Activated CD4-positive, CD25-positive, alpha-beta regulatory T cell treated with anti-CD3 and anti-CD28 coated beads, Interleukin-2, amount 50 U/mL, for 16 hours (primary cell): ENCODE results near the gene ACTL6B.

ENCODE experiments used
- DNase-seq: peaks from one replicate; pipeline ENCODE4 v3.0.0-alpha.2; 2020; ENCODE audit warnings: low read depth, low spot score

ACTL6B gene

GRCh38 chr7:100627238-100627549 lies 29.1 kb downstream of the ACTL6B start:
- DNase-seq, result no peak

DNA sequence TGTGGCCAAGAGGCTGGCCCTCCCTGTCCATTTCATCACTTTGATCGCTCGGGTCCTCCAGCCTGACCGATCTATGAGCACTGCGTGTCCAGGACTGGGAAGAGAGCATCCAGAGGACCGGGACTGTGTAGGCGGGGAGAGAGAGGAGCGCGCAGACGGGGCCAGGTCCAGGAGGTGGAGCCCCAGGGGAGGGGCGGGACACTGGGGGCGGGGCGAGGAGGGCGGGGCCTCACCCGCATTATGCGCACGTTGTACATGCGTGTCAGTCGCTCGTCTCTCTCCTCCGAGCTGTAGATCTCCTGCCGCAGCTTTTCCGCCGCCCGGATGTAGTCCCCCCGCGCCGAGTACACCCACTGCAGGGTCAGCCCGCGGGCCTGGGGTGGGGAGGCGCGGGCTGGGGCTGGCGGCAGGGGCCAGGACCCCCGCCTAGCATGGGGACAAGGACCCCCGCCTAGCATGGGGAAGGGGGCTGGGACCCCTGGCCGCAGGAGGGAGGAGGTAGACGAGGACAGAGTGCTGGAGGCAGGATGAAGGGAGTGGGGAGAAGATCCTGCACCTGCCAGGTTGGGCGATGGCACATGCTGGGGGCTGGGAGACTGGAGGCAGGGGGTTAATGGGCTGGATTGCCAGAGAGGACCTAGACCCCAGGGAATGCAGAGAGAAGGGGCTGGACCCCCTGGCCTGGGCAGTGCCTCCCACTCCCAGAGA lies 29.6 kb downstream of the ACTL6B start:
- peak; percentile 61 for DNase-seq

- DNase-seq, result no peak
Measured at GRCh38 chr7:100626055-100626454, 30.2 kb downstream of the ACTL6B start.

DNA sequence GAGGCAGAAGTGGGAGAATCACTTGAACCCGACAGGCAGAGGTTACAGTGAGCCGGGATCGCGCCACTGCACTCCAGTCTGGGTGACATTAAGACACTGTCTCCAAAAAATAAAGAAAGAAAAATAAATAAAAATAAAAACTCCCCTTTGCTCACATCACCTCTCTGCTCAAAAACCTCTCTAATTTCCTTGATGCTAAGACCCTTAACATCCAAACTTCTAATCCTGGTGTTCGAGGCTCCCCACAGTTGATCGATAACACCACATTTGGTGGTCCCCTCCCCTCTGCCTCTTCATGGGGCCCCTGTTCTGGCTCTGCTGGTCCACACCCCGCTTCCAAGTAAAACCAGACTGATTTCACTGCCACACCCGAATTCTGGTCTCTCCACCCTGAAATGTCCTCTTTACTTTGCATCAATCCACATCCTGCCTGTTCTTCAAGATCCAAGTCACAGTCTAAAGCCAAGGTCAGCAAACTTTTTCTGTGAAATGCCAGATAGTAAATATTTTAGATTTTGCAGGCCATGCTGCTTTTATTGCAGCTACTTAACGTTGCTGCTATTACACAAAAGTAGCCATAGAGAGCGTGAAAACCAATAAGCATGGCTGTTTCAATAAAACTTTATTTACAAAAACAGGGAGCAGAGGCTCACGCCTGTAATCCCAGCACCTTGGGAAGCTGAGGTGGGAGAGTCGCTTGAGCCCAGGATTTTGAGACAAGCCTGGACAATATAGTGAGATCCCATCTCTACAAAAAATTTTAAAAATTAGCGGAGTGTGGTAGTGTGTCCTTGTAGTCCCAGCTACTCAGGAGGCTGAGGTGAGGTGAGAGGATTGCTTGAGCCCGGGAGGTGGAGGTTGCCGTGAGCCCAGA lies 32.1 kb downstream of the ACTL6B start:
- DNase-seq, result no peak

DNA sequence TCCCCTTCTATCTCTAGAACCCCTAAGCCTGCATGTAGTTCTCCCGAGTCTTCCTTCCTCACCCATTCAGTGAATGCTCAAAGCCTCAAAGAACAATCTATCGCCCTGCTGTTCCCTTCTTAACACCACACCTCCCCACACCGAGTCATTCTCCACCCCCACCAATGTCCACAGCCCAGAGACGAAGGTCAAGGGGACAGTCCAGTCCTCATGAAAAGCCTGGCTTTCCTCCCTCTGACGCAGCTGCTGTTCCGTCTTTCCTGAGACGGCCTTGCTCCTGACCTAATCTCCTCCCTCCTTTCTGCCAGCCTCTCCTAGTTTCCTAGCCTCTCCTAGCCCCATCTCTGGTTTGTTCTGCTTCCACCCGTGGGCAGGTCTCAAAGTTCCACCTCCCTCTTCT lies 34.7 kb downstream of the ACTL6B start:
- no peak for DNase-seq

DNA sequence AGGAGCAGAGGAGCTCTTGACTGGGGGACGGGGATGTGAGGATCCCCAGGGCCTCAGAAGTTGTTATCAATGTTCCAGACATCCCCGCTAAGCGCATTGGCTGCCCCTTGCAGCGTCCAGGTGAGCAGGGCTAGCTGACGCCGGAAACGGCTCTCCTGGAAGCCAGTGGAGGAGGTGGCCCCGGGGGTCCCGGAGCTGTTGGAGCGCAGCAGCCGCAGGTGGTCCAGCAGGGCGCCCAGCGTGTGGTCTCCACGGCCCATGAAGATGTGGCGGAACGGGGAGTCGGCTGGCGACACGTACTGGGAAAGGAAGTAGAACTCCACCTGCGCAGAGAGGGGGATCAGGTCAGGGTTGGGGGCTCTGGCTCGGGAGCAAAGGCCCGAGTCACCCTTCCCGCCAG lies 35.4 kb downstream of the ACTL6B start:
- no peak for DNase-seq

- no peak for DNase-seq
Measured at GRCh38 chr7:100620239-100620638, 36.0 kb downstream of the ACTL6B start.

DNA sequence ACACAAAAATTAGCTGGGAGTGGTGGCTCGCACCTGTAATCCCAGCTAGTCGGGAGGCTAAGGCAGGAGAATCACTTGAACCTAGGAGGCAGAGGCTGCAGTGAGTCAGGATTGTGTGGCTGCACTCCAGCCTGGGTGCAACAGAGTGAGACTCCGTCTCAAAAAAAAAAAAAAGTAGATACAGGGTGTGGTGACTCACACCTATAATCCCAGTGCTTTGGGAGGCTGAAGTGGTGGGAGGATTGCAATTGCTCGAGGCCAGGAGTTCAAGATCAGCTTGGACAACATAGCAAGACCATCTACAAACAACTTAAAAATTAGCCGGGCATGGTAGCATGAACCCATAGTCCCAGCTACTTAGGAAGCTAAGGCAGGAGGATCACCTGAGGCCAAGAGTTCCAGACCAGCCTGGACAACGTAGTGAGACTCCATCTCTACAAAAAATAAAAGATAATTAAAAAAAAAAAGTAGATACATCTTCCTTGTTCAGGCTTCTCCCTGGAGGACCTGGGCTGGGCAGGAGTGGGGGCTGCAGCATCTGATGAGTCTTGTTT lies 41.9 kb downstream of the ACTL6B start:
- DNase-seq, result no peak

DNA sequence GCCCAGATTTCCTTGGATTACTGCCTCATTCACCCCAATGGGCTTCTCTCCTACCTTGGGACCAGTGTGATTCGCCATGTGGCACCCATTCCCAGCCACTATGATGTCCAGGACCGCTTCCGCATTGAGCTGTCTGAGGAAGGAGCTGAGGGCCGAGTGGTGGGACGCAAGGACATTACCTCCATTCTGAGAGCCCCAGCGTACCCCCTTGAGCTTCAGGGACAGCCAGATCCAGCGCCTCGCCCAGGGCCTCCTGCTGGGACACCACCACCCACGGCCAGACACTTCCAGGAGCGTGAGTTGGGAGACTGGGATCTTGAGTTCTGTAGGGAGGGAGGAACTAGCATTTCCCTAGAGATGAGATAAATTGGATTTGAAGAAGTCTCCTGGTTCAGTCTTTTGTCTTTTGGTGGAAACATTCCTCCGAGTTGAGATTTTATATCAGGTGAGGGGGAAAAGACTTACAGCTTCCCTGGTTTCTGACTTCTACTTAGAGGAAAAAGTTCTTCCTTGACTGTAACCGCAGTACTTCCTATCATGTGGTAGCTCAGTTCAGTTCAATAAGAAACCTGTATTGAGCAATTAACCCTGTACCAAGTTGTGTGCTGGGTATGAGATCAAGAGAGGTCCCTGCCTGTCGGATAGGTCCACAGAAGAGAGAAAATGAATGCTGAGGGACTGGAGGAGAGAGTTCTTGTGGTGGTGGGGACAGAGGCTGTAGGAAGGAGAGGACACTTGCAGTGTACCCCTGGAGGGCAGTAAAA lies 42.7 kb downstream of the ACTL6B start:
- no peak for DNase-seq

- no peak for DNase-seq
Measured at GRCh38 chr7:100612730-100613390, 43.4 kb downstream of the ACTL6B start.

GRCh38 chr7:100611983-100612729 lies 44.1 kb downstream of the ACTL6B start, which contains the start of gene MOSPD3:
Gene MOSPD3, plus strand, starts transcription at chr7:100612540. Its CDS starts 252 bp downstream, at chr7:100612792.
- peak; percentile 94 for DNase-seq

GRCh38 chr7:100609958-100610357 lies 46.3 kb downstream of the ACTL6B start:
- DNase-seq, result no peak

DNA sequence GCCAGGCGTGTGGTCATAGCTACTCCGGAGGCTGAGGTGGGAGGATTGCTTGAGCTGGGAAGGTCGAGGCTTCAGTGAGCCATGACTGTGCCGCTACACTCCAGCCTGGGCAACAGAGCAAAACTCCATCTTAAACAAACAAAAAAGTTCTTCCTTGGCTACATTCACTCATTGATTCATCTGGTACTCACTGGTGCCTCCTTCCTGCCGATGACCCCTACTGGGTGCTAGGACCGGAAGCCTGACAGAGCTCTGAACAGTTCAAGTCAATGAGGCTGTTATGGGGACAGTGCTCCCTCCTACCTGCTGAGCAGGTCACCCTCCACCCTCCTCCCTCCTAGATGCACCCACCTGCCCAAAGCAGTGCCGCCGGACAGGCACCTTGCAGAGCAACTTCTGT lies 49.1 kb downstream of the ACTL6B start:
- no peak for DNase-seq

DNA sequence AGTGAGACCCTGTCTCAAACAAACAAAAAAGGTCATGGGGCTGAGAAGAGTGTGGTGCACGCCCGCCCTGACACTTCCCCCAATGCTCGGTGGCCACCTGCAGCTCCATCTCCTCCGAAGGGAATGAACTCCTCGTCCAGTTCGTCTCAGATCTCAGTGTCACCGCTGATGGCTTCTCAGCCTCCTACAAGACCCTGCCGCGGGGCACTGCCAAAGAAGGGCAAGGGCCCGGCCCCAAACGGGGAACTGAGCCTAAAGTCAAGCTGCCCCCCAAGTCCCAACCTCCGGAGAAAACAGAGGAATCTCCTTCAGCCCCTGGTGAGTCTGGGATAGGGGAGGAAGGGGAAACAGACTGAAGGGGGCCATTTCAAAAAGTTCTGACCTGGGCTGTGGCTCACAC lies 49.9 kb downstream of the ACTL6B start:
- DNase-seq, result no peak

- no peak for DNase-seq
Measured at GRCh38 chr7:100604976-100605911, 51.0 kb downstream of the ACTL6B start.

GRCh38 chr7:100604028-100604975 lies 51.9 kb downstream of the ACTL6B start:
- DNase-seq, result peak; percentile 44

- no peak for DNase-seq
Measured at GRCh38 chr7:100603726-100604027, 52.6 kb downstream of the ACTL6B start.

- DNase-seq, result no peak
Measured at GRCh38 chr7:100602889-100603725, 53.1 kb downstream of the ACTL6B start.
